HG02840 (cell line): ENCODE results near the gene ABCC4.

Source experiments
- ATAC-seq: cut with Tn5 transposase; IDR thresholded peaks from one replicate; pipeline ENCODE4 v1.9.1; 2021; ENCODE audit warnings: mild to moderate bottlenecking, moderate library complexity, moderate number of reproducible peaks; ENCODE audit not compliant: unreplicated experiment, low FRiP score

Gene ABCC4

DNA sequence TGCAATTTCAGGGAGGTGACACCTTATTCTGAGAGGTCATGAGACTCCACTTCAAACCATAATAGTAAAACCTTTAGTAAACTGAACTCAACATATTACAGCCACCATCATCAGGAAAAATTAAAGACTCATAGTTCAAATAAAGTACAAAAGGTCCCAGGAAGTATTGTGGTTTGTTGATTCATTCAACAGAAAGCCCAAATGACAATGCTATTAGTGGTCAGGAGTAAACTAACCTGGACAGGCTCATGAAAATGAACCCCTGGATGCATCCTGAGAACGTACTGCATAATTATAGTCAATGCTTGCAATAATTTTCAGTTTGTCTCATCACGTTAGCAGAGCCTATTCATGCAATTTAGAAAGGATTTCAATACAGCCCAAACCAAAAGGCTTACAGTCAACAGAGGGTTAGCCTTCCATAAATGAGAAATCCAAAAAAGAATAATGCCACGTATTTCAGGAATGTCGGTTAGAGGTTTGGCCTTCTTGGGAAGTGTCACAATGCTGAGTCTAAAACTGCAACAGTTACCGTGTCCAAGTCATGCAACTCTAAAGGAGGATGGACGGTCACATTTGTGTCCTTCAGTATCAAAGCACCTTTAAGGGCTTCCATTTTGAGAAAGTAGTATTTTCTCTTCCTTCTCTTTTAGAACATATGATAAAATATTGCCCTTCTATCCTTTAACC lies 280.8 kb downstream of the ABCC4 start:
- no peak for ATAC-seq

DNA sequence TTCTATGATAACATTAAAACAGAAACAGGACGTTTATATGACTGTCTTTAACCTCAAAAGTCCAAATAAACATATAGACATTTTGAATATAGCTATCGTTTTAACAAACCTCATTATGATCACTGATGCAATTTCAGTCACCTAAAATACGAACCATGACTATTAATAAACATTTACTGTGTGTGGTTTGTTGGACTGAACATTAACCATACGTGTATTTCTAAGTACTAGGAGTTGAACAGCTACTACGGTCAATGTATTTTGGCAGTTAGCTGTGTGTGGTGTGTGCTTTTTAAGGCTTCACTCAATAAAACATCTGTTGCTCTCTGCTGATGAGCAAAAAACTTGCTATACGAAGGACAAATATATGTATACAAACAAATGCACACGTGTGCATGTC lies 281.4 kb downstream of the ABCC4 start:
- no peak for ATAC-seq

DNA sequence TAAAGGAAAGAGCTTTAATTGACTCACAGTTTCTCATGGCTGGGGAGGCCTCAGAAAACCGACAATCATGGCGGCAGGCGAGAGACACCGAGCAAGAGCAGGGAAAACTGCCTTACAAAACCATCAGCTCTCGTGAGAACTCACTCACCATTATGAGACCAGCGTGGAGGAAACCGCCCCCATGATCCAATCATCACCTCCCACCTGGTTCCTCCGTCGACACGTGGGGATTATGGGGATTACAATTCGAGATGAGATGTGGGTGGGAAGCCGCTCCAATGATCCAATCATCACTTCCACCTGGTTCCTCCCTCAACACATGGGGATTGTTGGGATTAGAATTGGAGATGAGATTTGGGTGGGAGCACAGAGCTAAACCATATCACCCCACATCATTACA lies 293.9 kb downstream of the ABCC4 start:
- no peak for ATAC-seq

DNA sequence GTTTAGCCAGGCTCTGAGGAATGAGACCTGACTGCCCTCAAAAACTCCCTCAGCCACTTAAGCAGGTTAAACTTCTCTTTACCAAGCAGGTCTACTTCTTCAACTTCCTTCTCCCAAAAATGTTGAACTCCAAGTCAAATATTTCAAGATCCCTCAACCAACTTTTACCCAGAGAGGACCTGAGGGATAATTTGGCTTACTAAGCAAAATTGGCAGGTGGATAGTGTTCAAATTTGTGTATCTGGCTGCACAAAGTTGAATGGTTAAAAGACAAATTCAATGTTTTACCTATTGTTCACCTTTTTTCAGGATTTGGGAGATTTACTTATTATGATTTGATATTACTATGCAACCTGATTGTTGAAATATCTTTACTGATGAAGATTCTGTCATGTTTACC lies 296.0 kb downstream of the ABCC4 start:
- no peak for ATAC-seq

GRCh38 chr13:95003019-95003813 lies 298.0 kb downstream of the ABCC4 start:
- ATAC-seq: no peak

- no peak for ATAC-seq
Observed at GRCh38 chr13:95002126-95002525, 299.1 kb downstream of the ABCC4 start.

DNA sequence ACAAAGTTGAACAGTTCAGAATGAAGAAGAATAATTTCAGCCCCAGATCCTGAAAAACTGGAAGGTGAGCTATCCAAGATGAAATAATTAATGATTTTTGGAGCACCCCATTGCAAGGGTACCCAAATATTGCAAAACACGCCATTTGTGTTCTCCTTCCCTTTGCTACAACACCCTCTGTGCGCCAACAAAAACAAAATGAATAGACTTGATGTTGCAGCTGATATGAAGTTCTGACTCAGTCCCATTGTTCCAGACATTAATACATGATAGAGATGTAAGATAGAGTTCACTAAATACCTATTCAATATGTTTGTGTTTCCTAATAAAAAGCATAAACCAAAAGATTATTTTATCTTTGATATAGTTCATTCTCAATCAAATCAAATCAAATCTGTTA lies 301.4 kb downstream of the ABCC4 start:
- no peak for ATAC-seq

GRCh38 chr13:94997126-94997525 lies 304.1 kb downstream of the ABCC4 start:
- no peak for ATAC-seq

DNA sequence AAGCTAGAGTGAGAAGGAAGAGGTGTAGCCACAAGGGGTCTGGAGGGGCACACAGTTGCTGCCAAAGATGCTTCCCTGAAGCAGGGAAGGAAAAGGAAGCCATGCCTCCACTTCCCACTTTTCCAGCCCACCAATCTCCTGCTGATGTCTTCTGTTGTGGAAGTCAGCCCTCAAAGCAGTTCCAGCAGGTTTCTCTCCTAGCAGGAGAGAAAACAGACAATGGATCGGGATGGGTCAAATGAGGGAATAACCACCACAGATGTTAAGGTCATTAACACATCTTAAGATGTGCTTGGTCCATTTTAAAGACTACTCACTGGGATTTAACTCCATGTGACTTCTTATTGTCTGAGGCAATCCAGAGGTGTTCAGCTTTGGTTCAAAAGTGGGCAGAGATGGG lies 304.8 kb downstream of the ABCC4 start:
- no peak for ATAC-seq

GRCh38 chr13:94994506-94994905 lies 306.7 kb downstream of the ABCC4 start:
- ATAC-seq: no peak

GRCh38 chr13:94993616-94994015 lies 307.6 kb downstream of the ABCC4 start:
- ATAC-seq: no peak

DNA sequence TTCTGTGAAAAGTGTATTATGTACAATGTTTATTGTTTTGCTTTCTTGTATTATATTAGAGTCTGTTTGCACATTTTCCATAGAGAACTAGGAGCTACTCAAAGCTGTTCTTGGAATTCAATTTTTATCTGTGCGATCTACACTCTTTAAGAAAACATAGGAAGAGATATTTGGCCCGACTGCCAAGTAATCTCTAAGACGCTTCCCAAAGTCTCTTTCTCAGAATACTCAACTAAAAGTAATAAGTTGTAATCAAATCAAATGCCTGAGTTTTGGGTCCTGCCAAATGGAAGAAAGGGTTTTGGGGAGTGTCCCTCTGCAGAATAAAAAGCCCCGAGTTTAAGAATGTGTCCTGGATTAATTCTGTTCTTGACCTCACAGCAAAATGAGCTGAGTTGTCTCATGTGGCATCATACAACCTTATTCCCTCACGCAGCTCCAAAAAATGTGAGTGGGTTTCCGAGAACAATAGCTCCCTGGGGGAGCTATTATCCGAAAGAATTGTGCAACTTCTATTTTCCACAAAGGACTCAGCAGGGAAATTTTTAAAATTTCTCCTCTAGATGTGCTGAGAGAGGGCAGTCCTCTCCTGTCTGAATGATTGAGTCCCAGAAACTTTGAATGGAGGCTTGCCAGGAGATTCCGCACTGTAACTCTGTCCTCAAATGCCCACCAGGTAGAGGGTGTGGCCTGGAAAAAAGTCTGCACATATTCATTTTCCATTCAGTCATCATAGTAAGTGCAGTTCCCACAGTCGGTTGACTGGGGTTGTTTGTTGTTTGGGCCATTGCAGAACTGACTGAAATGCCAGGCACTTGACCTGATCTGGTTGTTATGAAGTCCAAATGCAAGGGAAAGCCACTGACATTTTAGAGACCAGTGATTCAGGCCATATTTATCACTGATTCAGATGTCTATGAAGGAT lies 309.0 kb downstream of the ABCC4 start:
- no peak for ATAC-seq

- ATAC-seq: no peak
Observed at GRCh38 chr13:94988654-94989053, 312.6 kb downstream of the ABCC4 start.

GRCh38 chr13:94987869-94988268 lies 313.4 kb downstream of the ABCC4 start:
- ATAC-seq: no peak

- no peak for ATAC-seq
Observed at GRCh38 chr13:94987081-94987480, 314.2 kb downstream of the ABCC4 start.

DNA sequence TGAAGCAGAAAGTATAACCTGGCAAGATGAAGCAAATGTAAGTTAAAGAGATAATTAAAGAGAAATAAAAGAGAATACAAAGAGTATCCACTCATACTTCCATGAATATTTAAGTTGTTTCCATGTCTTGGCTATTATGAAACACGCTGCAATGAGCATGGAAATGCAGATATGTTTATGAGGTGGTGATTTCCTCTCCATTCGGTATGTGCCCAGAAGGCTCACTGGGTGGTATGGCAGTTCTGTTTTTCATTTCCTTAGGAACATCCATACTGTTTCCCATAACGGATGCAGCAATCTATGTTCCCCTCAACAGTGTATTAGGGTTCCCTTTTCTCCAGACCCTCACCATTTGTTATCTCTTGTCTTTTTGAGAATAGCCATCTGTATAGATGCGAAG lies 316.3 kb downstream of the ABCC4 start:
- ATAC-seq: no peak

- ATAC-seq: no peak
Observed at GRCh38 chr13:94978516-94978915, 322.7 kb downstream of the ABCC4 start.

- ATAC-seq: no peak
Observed at GRCh38 chr13:94974015-94974951, 327.0 kb downstream of the ABCC4 start.

DNA sequence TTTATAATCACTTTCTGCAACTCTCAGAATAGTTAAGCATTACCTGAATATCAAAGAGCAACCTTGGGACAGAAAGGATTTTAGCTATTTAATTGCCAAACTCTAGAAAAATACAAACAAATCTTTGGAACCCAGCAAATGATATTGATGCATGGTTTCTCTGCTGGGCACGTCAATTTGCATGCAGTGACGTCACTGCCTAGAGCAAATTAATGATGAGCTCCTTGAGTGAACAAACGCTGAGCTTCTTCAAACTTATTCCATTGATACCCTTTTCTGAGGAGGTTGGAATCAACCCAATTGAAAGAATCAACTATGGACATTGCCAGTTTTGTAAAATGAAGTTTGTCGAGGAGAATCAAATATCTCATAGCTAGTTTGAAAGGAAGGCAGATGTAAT lies 329.0 kb downstream of the ABCC4 start:
- ATAC-seq: no peak
